OCI-M2 (cell line): ENCODE data around the gene PCYOX1L.
"Not testable (repeated sequence)": the region's sequence is repeated elsewhere in the genome, so short reads cannot be mapped to it uniquely, and the experiment has no call there.

Experiments used
- DNase-seq: peaks from one replicate; lab custom pipeline; 2025; ENCODE audit not compliant: unreplicated experiment; lab: John Stamatoyannopoulos, UW

PCYOX1L gene

DNA sequence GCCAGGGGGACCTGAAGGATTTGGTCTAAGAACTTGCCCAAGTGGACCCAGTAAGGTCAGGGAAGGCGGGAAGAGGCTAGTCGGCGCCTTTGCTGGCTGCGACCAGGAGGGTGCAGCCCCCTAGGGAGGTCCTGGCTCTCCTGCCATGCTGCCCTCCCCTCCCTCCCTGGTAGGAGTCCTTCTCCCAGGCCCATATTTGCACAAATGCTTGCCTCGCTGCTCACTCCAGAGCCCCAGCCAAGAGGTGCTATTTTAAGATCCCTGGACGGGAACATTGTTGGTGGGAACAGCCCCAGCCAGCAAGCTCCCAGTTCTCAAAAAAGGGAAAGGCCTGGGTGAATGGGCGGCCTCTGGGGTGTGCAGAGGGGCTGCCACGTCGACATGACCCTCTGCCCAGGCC, 25.6 kb downstream of the PCYOX1L start:
- DNase-seq, result no peak

DNA sequence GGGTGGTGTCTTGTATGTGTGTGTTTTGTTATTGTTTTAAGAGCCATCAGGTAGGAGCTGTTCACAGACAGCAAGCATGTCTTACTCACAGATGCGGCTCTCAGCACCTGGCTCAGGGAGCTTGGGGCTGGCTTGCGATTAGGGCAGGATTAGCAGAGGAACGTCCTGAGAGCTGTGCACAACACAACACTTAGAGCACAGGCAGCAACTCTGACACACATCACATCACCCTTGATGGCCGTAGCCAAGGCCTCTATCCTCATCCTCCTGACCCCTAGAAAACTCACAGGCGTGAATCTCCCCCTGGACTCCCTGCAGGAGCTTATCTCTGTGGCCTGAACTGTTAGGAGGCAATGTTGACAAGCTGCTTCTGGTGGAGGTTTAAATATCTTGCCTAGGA, 28.3 kb downstream of the PCYOX1L start:
- DNase-seq, result no peak

GRCh38 chr5:149387081-149387631, 29.3 kb downstream of the PCYOX1L start:
- no peak for DNase-seq

DNA sequence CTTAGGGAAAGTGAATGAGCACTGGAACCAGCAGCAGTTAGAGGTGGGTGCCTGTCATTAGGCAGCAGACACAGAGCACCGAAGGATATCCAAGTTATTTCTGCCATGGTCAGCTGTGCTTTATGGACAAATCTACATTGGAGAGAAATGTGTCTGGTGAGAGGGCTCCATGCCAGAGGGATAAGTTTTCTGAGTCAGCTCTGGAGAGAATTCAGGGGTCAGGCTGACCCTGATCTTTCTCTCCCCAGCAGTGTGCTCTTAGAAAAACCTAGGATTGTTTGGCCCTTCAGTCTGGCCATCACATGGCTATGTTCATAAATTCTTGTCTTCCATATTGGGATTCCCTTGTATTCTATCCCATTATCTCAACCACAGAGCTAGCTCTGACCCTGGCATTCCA, 30.1 kb downstream of the PCYOX1L start:
- no peak for DNase-seq

GRCh38 chr5:149388498-149389190, 30.8 kb downstream of the PCYOX1L start:
- no peak for DNase-seq

GRCh38 chr5:149389552-149390495, 32.0 kb downstream of the PCYOX1L start:
- DNase-seq, result no peak

DNA sequence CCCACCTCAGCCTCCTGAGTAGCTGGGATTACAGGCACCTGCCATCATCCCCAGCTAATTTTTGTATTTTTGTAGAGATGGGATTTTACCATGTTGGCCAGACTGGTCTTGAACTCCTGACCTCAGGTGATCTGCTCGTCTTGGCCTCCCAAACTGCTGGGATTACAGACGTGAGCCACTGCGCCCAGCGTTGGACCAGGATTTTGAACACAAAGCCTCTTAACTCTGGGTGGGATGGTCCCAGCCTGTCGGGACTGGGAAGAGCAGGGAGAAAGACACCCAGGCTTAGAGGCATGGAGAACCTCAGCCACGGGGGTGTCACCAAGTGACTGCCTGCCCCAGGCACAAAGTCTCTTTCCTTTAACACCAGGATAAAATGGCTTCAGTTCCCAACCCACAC, 33.2 kb downstream of the PCYOX1L start:
- not testable (repeated sequence) for DNase-seq

- DNase-seq, result no peak
Measured at GRCh38 chr5:149391524-149391923, 33.7 kb downstream of the PCYOX1L start.

DNA sequence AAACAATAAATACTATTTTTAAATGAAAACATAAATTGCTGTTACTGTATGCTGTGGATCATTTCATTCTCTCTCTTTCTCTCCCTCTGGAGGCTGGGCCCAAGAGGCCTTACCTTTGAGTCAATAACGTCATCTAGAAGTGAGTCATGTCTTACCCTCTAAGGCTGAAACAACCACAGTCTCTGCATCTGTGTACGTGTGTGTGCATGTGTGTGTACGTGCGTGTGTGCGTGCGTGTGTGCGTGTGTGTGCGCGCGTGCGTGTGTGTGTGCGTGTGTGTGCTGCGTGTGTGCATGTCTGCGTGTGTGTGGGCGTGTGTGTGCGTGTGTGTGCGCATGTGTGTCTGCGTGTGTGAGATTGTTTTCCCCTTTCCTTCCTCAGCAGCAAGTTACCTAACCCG, 34.9 kb downstream of the PCYOX1L start:
- no peak for DNase-seq

DNA sequence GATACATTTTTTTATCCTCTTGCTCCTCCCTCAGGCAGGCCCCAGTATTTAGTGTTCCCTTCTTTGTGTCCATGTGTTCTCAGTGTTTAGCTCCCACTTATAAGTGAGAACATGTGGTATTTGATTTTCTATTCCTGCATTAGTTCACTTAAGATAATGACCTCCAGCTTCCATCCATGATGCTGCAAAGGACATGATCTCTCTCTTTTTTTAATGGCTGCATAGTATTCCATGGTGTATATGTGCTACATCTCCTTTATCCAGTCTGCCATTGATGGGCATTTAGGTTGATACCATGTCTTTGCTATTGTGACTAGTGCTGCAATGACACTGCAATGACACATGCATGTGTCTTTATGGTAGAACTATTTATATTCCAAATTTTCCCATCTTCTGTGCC, 37.1 kb downstream of the PCYOX1L start:
- DNase-seq, result not testable (repeated sequence)

DNA sequence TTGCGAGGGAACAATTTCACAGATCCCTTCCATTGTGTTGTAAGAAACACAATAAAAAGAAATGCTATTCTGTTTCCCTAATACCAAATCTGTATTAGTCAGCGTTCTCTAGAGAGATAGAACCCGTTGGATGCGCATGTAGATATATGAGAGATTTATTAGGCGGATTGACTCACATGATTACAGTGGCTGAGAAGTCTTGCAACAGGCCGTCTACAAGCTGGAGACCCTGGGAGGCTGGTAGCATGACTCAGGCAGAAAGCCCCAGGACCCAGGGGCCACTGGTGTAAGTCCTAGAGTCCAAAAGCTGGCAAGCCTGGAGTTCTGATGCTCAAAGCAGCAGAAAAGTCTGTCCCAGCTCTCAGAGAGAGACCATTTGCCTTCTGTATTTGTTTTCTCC, 39.7 kb downstream of the PCYOX1L start:
- DNase-seq, result no peak

- DNase-seq, result not testable (repeated sequence)
Measured at GRCh38 chr5:149398747-149399266, 41.0 kb downstream of the PCYOX1L start.

GRCh38 chr5:149399775-149400174, 41.9 kb downstream of the PCYOX1L start:
- DNase-seq, result no peak

DNA sequence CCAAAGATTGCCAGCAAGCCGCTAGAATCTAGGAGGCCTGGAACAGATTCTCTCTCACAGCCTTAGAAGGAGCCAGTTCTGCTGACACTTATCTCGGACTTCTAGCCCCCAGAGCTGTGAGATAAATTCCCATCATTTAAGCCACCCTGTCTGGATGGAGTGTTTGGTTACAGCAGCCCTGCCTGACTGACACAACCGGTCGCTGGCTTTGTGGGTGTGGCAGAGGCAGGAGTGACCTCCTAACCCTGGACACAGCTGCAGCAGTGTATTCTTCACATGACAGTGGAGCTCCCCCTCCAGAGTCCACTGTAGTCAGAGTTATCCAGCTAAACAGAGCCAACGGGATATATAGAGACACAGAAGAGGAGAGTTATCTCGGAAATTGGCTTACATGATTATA, 42.5 kb downstream of the PCYOX1L start:
- no peak for DNase-seq

DNA sequence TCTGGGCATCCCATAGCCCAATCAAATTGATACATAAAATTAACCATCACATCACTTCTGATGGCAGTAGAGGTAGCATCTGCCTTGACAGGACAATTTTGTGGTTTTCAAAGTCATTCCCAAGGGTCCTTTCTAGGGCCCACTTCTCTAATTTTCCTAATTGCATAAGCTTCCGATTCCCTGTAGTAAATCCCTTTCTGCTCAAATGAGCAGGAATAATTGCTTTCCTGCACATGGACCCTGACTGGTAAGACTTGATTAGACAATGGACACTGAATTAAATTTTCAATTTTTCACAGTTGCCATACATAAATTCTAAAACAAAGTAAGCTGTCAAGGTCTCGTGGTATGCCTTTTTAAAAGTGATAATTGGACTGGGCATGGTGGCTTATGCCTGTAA, 43.2 kb downstream of the PCYOX1L start:
- DNase-seq, result no peak

- DNase-seq, result no peak
Measured at GRCh38 chr5:149402291-149402690, 44.4 kb downstream of the PCYOX1L start.

DNA sequence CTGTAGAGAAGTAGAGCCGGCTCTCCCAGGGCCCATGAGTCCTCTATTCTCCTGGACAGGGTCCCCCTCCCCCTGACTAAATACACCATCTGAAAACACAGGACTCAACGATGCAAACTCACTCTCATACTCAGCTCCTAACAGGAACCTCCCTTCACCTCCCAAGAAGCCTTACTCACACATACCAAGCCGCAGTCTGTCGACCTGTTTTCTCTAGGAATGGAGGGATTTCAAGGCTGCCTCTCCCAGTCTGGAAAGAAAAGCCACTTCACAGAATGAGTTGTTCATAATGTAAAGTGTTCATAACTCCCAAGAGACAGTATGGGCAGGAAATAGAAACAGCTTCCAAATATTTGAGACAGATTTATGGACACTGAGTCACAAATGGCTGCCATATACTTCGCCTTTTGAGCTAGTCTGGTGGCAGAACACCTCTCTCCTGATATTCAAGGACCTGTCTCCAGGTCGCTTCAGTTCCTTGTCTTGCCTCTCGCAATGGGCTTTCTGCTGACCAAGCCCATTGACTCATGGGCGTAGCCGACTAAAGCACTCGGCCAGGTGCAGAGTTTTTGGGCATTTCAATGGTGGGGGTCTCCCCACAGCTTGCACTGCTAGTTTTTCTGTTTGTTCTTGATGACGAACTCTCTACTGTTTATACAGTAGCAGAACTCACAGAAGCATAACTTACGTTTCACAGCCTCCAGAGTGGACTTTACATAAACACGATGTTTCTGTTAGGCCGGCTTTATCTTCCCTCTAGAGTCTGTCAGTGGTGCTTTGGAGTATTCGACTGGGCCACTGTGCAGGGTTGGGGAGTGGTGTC, 46.3 kb downstream of the PCYOX1L start:
- DNase-seq, result no peak

DNA sequence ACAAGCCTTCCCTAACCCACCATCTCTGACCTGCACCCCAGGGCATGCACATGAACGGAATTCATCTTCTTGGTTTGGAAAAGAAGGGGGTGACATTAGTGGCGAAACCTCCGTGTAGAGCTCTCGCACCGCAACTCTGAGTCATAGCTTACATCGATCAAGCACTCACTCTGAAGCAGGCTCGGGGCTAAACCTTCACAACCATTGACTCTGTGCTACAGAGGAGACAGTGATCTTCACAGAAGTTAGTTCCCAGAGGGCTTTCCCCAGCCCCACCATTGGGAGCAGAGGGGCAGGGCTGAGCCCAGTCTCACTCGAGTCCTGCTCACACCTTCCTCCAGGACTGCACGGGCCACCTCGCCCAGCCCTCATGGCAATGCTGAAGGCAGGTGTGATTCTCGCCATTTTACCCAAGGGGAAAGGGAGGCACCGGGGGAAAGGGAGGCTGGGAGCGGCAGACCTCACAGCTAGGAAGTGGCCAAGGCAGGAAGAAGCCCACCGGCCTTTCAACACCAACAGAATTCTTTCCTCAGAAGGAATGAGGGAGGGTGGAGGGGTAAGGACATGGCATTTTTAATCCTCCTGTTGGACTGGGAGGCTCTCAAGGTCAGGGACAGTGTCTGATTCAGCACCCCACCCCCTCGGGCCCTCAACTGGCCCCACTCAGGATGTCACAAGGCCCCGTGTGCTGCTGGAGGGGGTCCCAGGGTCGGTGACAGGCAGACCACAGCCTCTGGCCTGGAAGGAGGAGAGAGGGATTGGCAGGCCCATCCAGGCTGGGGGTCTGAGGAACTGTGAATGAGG, 47.1 kb downstream of the PCYOX1L start:
- no peak for DNase-seq

- no peak for DNase-seq
Measured at GRCh38 chr5:149405550-149406202, 47.8 kb downstream of the PCYOX1L start.
